ENCODE results near the gene CDC42EP5.
"Not testable (repeated sequence)": the region's sequence is repeated elsewhere in the genome, so short reads cannot be mapped to it uniquely, and the experiment has no call there.

The CDC42EP5 gene

GRCh38 chr19:54489341-54489740, 16.2 kb upstream of the CDC42EP5 start:
- no peak for DNase-seq

DNA sequence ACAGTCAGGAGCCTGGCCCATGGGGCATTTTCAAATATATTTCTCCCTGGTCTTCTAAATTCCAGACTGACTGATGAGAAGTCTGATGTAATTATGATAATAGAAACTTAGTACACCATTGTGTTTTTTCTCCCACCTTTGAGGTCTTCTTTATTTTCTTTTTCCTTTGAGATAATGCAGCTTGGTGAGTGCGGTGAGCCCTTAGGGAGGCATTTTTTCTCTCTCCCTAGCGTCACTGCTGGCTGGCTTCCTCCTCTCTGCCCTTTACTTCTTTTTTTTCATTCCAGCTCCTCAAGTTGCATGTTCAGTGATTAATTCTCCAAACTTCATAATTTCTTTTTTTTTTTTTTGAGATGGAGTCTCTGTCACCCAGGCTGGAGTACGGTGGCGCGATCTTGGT, 12.8 kb upstream of the CDC42EP5 start:
- DNase-seq, result no peak

DNA sequence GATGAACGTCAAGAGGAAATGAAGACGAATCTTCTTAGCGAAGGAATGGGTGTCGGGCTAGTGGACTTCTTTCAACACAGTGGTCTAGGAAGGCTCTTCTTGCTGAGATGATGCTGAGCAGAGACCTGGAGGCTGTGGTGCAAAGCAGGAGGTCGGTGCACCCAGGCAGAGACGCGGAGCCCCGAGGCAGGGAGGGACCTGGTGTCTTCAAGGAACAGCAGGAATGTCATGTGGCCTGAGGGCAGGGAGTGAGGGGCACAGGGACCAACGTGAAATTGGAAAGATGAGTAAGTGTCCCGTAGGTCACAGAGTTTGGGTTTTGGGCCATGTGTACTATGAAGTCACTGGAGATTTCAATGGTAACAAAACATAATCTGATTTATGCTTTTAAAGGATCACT, 11.4 kb upstream of the CDC42EP5 start:
- DNase-seq, result no peak

GRCh38 chr19:54482889-54483288, 9.8 kb upstream of the CDC42EP5 start:
- no peak for DNase-seq

DNA sequence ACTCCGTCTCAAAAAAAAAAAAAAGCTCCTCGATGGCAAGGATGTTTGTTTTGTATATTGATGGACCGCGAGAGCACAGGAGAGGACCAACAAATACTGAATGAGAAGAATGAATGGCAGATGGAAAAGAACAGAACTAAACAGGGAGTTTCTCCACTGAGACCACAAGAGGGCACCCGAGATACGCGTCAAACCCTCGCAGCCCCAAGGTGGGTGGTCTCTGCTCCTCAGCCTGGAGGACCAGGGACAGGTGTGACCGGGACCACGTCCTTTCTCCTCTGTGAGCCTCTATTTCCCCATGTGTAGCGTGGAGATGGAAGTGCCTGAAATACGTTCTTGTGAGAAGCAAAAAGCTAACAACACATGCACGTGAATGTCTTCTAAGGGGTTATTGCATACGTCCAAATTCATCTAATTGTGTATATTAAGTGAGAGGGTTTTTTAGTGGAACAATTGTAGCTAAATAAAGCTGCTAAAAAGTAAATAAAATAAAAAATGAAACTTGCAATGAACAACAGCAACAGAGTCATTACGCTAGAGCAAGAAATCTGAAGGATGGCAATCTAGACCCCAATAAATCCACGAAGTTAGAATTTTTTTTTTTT, 8.3 kb upstream of the CDC42EP5 start:
- peak; percentile 49 for DNase-seq

DNA sequence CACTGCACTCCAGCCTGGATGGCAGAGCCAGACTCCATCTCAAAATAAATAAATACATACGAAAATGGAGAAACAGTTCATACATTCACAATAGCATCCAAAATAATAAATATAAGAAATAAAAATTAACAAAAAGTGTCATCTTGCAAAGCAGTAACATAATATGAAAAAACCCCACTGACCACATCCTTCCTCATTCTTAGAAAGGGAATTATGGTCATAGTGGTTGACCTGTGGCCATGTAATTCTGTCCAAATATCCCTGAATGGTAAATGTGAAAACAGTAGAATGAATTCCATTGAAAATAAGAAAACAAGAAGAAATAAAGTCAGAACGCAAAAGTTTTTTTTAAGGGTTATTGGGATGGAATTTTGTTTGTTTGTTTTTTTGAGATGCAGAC, 7.0 kb upstream of the CDC42EP5 start:
- DNase-seq, result no peak

- DNase-seq, result peak; percentile 42
Measured at GRCh38 chr19:54478677-54479266, 5.7 kb upstream of the CDC42EP5 start.

- no peak for DNase-seq
Measured at GRCh38 chr19:54477650-54478049, 4.6 kb upstream of the CDC42EP5 start.

- DNase-seq, result no peak
Measured at GRCh38 chr19:54475706-54476105, 2.6 kb upstream of the CDC42EP5 start.

DNA sequence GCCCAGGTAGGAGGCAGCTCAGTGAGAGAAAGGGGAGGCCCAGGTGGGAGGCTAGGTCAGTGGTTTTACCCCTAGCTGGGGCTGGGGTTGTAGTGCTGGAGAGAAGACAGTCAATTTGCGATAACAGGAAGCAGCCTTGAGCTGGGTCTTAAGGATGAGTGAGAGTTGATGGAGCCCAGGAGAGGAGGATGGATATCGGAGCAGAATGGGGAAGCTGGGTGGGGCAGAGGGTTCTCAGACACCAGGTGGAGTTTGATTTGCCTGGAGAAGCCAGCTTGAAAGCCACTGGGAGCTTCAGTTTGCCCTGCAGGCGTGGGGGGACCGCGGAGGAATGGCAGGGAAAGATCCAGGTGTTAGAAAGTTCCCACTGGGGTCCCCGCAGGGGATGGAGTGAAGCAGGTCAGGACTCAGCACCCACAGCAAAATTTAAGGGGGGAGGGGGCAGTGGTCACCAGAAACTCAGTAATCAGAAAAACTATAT, 836 bp upstream of the CDC42EP5 start:
- DNase-seq, result no peak

- DNase-seq, result no peak
Measured at GRCh38 chr19:54470991-54471782, 1.9 kb downstream of the CDC42EP5 start.

- no peak for DNase-seq
Measured at GRCh38 chr19:54470276-54470887, 2.7 kb downstream of the CDC42EP5 start.

- DNase-seq, result no peak
Measured at GRCh38 chr19:54469496-54469934, 3.6 kb downstream of the CDC42EP5 start.

DNA sequence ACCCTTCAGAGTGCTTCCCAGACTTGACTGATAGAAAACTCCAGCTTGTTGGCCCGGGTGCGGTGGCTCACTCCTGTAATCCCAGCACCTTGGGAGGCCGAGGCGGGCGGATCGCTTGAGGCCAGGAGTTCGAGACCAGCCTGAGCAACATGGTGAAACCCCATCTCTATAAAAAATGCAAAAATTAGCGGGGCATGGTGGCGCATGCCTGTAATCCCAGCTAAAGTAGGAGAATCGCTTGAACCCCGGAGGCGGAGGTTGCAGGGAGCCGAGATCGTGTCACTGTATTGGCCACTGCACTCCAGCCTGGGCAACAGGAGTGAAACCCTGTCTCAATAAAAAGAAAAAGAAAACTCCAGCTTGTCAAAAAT, 7.0 kb downstream of the CDC42EP5 start:
- not testable (repeated sequence) for DNase-seq

DNA sequence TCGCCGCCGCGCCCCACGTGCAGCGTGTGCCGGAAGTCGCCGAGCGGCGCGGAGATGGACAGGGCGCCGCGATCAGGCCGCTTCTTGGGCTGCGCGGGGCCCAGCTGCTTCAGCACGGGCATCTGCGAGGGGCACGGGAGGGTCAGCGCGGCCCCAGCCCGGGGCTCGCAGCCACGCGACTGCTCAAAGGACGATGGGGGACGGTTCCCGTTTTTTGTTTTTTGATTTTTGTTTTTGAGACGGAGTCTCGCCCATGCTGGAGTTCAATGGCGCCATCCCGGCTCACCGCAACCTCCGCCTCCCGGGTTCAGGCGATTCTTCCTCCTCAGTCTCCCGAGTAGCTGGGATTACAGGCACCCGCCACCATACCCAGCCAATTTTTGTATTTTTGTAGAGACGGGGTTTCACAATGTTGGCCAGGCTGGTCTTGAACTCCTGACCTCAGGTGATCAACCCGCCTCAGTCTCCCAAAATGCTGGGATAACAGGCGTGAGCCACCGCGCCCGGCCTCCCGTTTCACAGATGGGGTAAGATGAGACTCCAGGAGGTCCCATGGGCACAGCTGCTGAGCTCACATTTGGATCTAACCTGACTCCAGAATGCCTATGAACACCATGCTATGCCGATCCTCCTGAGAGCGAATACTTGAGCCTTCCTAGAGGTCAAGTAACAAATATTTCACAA, 7.5 kb downstream of the CDC42EP5 start:
- DNase-seq, result no peak

- DNase-seq, result peak; percentile 77
Measured at GRCh38 chr19:54464630-54465425, 8.3 kb downstream of the CDC42EP5 start.

DNA sequence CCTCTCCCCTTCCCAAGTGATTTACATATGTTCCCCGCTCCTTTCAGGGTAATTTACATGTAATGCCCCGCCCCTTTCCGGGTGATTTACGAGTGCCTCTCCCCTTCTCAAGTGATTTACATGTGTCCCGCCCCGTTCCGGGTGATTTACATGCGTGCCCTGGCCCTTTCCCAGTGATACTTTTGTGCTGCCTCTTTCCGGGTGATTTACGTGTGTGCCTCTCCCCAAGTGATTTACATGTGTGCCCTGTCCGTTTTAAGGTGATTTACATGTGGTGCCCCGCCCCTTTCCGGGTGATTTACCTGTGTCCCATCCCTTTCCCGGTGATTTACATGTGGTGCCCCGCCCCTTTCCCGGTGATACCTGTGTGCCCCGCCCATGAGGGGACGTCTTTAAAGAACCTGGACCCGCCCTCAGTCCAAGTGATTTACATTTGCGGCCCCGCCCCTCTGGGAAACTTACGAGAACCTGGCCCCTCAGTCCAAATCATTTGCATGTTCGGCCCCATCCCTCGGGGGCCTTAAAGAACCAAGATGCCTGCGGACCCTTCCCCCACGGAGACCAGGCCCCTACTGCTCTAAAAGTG, 9.0 kb downstream of the CDC42EP5 start:
- DNase-seq, result peak; percentile 93

DNA sequence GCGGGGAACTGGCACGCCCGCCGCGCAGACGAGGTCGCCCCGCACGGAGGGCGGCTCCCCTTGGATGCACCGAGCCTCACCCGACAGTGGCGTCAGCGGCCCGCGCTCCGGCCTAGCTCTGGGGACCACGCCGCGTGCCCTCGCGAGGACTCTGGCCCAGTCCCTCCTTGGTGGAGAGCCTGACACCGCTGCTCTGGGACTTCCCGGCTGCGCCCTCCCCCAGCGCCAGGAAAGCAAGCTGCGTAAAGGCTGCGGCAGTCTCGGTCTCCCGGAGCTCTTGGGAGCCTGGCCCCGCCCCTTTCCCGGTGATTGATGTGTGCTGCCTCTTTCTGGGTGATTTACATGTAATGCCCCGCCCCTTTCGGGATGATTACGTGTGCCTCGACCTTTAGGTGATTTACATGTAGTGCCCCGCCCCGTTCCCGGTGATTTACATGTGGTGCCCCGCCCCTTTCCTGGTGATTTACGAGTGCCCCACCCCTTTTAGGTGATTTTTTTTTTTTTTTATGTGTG, 9.5 kb downstream of the CDC42EP5 start, which contains the start of gene LENG9:
Gene LENG9, minus strand, starts transcription at position 248 of the 513 bp plus-strand sequence. CDS start 252 bp downstream, outside the sequence.
- peak; percentile 97 for DNase-seq

- DNase-seq, result peak; percentile 71
Measured at GRCh38 chr19:54462655-54463530, 10.2 kb downstream of the CDC42EP5 start.

DNA sequence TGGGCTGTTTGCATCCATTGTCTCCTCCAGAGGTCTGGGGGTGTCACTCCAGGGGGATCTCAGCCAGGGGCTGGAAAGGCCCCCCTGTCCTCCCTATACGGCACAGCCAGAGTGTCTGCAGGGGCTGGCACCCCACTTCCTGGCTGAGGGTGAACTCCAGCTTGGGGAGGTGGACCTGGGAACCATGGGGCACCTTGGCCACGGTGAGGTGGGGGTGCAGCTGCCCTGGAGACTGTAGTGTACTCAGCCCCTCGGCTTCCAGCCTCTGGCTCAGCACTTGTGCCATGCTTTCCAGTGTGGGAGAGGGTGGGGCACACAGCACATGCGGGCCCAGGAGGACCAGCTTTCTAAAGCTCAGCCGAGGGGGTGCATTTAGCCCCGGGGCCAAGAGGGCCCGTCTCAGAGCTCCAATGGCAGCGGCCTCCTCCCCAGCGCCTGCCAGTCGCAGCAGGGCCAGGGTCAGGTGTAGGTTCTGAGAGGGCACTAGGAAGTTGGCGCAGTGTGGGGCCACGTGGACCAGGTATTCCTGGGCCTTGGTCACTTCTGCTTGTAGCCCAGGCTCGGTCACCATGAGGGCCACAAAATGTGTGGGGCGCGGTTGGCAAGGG, 10.9 kb downstream of the CDC42EP5 start:
- no peak for DNase-seq
